HG03060 (cell line): ENCODE measurements around the gene NPDC1.
"Not testable (repeated sequence)": the region's sequence is repeated elsewhere in the genome, so short reads cannot be mapped to it uniquely, and the experiment has no call there.

Experiments
- ATAC-seq: cut with Tn5 transposase; IDR thresholded peaks from one replicate; pipeline ENCODE4 v1.9.1; 2021; ENCODE audit warnings: low read depth, moderate number of reproducible peaks; ENCODE audit not compliant: unreplicated experiment

Gene NPDC1

DNA sequence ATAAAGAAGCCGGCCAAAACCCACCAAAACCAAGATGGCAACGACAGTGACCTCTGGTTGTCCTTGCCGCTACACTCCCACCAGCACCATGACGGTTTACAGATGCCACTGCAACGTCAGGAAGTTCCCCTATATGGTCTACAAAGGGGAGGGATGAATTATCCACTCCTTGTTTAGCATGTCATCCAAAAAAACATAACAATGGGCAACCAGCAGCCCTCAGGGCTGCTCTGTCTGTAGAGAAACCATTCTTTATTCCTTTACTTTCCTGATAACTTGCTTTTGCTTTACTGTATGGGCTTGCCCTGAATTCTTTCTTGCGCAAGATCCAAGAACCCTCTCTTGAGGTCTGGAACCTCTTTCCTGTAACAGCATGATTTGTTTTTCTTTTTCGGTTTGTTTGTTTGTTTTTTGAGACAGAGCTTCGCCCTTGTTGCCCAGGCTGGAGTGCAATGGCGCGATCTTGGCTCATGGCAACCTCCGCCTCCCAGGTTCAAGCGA is 29.3 kb upstream of the NPDC1 start:
- ATAC-seq: no peak

DNA sequence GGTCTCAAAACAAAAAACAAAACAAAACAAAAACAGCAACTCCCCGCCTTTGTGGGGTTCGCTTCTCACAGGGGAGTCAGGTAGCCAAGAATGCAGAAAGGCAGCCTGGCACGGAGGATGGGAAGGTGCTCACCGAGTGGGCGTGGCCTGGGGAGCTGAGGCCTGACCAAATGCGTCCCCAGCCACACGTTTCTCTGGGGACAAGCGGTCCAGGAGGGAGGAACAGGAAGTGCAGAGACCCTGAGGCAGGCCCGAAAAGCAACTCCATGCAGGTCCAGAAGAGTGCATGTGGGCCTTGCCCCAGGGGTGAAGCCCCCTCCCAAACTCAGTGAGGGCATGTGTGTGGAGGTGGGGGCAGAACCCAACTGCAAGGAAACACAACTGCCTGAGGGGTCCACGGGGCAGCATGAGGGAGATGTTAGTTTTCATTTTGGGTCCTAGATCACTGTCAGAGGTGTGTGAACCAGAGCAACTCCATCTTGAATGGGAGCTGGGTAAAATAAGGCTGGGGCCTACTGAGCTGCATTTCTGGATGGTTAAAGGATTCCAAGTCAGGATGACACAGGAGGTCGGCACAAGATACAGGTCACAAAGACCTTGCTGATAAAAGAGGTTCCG is 28.8 kb upstream of the NPDC1 start:
- no peak for ATAC-seq

DNA sequence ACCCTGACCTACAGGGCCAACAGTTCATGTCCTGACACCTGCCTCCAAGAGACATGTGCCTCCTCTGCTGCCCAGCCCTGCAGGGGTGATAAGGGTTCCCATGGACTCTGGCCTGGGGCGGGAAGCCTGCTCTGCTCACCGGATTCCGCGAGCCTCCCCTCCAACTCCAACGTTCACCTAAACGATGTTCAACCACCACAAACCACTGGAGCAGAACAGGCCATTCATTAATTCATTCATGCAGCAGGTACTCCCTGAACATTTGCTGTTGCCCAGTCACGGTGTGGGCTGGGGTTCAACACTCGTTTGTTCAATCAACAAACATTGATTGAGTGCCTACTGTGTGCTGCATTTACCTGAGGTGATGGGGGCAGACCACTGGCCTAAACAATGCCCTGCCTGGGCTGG is 28.0 kb upstream of the NPDC1 start:
- no peak for ATAC-seq

DNA sequence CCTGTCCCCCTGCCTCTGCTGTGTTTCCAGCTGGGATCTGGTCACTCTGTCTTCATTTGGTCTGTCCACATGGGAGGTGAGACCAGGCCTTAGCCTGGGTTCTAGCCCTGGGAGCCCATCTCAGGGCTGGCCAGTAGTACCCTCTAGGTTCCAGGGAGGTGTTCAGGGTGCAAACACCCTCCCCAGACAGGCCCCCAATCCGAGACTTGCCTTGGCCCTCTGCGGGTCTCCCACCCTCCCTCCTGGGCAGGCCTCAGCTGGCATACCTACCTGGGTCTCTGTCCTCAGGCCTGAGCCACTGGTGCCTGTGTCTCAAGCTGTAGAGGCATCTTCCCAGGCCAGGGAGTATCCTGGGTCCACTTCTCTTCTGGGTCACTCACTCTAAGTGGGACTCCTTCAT is 25.3 kb upstream of the NPDC1 start:
- no peak for ATAC-seq

- ATAC-seq: no peak
Observed at GRCh38 chr9:137070906-137071275, 24.9 kb upstream of the NPDC1 start.

DNA sequence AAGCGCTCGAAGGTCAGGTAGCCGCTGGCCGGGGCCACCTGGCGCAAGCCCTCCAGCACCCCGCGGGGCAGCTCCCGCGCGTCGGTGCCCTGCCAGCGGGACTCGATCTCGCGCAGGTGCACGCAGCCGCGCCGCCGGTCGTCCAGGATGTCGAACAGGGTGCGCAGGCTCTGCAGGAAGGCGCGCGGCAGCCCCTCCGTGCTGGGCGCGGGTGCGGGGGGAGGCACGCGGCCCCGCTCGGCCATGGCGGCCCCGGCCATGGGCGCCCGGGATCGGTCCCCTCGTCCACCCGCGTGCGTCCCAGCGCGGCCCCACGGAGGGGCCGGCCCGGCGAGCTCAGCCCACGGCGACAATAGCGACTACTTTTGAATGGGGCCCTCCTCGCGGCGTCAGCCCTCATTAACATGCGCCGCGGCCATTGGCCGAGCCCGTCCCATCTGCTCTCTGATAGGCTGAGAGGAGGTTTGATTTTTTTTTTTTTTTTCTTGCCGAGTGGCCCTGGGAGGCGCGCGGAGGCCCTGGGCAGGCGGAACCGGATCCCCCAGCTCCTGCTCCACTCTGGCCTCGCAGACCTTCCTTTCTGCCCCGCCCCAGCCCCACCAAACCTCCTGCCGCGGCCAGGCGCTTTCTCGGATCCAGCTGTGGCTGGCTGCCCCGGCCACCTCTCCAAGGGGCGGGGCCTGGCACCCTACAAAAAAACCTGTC is 24.4 kb upstream of the NPDC1 start, which contains the start of gene SAPCD2:
Gene SAPCD2 (minus strand): TSS at position 357 of the 705 bp plus-strand sequence. CDS start 97 bp downstream, at position 260.
- ATAC-seq: peak; percentile 61

DNA sequence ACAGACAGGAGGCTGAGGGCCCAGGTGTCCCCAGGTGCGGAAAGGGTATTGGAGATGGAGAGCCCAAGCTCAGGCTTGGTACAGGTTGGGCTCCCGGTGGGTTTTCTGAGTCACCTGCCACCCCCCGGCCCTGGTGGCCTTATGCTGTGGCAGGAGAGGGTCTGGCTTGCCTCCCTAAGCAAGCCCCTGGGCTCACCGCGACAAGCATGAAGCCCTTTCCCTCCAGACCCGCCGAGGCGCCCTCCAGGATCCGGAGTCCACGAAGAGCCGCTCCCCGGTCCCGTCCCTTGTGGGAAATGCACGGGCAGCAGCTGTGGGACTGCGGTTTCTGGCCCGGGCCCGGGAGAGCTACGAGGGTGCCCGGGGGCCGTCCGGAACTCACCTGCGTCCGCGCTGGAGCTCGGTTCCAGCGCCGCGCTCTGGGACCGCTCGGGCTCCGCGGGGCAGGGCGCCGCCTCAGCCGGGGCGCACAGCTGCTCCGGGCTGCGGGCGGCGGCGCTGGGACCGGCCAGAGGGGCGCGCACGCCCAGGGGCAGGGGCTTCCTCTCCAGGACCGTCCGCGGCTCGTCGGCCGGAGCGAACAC is 23.6 kb upstream of the NPDC1 start:
- no peak for ATAC-seq

DNA sequence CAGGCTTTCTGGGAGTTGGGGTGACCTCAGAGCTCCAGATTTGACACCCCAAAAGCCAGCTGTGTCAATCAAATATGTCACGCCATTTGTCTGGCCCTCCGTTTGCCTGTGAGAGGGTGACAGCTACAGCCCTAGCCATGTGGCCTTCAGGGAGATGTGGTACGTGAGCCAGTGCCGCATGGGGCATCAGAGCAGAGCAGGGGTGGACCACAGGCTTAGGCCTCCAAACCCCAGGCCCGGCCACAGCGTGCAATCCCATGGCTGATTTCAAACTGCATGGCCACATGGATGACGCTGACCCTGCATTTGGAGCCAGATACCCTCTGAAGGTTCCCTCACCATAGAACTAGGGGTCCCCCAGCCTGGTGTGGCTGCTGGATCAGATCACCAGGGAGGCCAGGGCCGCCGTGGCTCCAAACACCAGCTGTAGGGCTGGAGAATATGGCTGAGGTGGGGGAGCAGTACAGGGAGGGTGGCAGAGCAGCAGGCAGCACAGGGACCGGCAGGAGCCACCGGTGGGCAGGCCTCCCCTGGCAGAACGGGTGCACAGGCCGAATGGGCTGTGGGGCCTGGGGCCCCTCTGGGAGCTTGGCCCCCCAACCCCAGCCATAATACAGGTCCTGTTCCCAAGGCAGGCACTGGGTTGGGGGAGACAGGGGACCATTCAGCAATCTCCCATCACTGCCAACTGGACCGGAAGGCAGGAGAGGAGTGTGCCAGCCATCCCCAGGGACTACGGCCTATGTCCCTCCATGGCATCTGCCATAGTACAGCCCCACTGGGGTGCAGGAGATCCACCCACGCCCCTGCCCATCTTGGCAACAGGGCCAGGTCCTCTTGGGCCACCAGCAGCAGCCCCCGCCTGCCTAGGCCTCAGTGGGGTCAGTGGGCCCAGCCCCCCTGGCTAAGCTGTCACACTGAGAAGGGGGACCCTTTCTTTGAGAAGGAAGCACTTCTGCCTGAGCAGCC is 22.8 kb upstream of the NPDC1 start:
- no peak for ATAC-seq

DNA sequence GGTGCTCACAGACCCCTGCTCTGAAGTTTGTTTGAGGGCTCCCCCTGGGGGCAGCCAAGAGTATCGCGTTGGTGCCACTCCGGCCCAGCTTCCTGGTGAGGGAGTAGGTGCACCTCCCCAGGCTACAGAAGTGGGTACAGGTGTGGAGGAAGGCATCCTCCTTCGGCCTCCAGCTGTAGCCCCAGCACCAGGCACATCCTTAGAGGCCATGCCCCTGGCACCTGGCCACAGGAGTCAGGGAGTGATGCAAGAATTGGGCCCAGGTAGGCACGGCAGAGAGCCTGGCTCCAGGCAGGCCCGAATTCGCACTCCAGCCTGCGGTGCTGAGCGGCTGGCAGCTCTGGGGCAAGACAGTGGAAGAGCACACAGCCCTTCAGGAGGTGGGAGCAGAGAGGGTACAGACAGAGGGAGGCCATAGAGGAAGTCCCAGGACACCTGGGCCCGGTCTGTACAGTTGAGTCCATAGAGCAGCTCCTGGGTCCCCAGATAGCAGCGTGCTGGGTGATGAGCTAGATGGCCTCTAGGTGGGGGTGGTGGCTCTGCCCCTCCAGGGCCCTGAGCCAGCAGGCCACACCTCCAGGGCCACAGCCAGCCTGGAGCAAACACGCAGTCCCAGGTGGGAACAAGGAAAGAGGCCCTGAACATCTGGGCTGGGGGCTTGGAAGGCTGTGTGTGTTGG is 22.0 kb upstream of the NPDC1 start:
- no peak for ATAC-seq

DNA sequence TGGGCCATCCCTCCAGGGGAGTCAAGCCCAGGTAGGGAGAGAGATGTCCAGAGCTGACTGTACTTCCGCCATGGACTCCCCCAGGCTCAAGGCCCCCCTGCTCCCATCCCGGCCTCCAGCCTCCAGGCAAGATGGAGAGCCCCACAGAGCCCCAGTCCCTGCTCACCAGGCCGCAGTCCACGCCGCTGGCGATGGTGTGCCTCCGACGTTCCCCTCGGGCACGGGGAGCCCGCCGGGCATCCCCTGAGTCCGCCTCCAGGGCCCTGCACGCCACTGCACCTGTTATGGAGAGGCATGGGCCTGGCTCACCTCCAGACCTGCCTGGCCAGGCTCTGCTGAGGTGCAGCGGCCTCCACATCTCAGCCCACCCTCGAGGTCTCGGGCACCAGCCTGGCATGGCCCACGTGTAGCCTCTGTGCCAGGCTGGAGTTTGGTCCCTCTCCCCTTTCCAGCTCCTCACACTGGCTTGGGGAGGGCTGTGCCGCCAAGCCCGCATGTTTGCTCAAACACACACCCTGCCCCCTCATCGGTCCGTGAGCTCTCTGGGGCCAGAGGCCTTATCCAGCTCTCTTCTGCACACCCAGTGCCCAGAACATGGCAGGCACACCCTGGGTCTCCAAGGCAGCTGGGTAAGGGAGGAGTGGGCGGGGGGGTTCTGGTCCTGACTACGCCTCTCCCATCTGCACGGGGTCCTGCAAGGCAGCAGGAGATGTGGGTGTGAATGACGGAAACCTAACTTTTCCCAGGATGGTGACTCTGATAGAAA is 20.3 kb upstream of the NPDC1 start:
- no peak for ATAC-seq

- ATAC-seq: no peak
Observed at GRCh38 chr9:137065336-137065967, 19.5 kb upstream of the NPDC1 start.

DNA sequence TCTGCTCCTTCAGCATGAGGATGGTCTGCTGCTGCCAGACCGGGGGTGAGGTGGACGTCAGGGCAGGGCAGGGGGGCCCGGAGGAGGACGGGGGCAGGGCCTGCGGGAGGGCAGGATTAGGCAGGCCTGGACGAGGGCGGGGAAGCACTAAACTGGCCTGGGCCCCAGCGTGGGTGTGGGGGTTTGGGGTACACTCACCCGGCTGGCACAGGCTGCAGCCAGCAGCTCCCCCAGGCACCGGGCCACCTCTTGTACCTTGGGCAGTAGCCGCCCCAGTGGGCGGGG is 18.8 kb upstream of the NPDC1 start:
- no peak for ATAC-seq

DNA sequence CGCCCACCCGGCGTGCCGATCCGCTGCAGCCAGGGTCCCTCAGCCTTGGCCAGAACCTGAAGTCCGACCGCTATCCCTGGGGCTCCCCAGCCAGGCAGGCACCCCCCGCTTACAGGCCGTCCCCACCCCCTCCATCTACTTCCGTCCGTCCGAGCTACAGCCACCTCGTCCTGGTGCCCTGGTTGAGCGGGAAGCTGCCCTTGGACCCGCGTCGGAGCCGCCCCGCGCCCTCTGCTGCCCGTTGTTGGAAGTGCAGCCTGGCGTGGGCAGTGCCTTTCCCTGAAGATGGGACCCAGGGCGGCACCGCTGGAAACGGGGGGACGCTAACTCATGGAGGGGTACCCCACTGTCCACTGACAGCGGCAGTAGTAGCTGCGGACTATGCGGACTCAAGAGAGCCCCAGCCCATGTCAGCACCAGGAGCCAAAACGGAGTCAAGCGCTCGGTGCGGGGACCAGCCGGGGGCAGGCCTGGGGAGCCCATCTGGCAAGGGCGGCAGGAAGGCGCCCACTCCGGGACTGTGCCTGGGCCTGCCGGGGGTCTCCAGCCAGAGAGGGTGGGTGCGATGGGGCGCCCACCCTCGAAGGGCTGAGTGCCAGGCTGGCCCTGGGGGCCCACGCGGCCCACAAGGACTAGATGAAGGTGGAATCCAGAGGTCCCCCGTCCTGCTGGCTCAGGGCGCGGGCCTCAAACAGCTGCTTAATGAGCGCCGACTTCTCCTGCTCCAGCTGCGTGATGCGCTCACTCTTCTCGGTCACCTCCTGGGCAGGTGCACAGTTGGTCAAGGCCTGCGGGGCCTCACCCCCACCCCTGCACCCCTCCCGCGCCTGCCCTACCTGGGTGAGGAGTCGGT is 18.3 kb upstream of the NPDC1 start:
- no peak for ATAC-seq

DNA sequence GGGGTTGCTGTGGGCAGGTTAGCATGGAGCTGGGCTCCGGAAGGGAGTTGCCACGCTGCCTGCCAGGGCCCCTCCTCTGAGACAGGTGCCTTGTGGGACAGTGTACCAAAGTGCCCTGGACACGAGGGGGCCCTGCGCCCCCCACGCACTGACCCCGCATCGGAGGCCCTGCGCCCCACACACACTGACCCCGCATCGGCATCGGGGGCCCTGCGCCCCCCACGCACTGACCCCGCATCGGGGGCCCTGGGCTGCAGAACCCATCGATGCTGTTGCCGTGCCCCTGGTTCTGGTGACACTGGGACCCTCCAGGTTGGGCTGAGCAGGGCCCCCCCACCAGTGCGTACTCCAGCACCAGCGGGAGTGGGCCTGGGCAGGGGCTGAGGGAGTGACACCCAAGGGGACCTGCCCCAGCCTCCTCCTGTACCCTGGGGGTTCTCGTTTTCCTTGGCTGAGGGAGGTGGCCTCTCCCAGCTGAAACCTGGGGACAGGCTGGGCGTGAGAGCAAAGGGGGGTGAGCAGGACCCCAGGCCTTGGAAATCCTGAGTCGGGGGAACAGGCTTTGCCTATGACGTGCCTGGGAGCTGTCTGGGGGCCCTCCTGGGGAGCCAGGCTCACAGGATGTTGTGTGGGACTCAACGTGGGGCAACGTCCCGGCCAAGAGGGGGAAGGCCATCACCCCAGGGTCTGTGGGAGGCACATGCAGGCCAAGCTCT is 17.5 kb upstream of the NPDC1 start:
- no peak for ATAC-seq

DNA sequence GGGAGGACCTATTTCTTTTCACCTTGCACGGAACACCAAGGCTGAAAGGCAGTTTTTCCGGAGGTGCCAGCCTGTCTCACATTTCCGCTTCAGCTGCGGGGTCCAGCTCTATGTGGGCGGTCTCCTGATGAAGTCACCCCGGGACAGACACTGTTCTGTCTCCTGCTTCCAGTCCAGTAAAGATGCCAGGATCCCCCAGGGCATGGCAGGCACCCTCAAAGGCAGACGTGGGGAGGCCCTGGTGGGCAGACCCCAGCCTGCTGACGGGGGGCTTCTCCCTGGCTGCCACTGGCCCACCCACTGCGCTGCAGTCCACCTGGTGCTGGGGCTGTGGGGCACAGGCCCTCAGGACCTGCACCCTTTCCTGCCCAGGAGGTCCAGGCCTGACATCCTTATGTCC is 16.8 kb upstream of the NPDC1 start:
- ATAC-seq: not testable (repeated sequence)

DNA sequence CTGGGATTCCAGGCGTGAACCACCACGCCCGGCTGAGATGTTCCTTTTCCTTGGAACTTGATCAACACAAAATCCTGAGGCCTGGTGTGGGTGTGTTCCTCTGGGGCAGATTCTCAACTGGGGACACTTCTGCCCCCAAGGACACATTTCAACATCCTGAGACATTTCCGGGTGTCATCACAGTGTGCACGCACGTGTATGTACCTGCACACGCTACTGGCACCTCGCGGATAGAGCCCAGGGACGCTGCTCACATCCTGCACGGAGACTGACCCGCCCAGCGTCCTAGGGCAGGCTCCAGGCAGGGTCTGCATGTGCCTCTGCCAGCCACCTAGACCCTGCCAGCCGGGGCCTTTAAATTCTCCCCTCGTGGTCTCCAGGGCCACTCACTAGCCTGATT is 16.4 kb upstream of the NPDC1 start:
- ATAC-seq: no peak

DNA sequence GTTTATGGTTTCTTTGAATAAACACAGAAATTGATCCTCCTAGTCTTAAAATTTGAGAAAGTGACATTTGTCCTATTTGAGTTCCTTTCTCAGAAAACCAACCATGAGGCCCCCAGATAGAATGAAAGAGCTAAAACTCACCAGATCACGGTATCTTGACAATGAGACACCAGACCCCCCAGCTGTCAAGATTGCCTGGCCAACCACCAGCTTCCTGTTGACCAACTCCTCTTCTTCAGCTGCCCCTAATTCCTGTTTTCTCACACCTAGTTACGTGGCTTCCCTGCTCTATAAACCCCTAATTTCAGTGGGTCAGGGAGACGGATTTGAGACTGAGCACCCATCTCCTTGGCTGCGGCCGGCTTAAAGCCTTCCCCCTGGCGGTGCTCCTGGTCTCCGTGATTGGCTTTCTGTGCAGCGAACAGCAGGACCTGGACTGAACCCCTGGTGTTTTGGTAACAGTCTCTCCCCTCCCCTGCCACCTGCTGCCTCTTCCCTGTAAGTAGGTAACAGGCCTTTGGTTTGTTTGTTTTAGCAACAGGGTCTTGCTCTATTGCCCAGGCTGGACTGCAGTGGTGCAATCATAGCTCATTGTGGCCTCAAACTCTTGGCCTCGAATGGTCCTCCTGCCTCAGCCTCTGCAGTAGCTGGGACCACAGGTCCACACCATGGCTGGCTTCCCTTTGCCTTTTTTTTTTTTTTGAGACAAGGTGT is 12.7 kb upstream of the NPDC1 start:
- ATAC-seq: no peak
